Measurements from ENCODE around the gene GGA3. TPM values are rescaled to one million over a fixed set of nuclear protein-coding genes. Genes with fewer than 3 reads are reported as not detected.
A peak's percentile ranks its signal among the peaks of the same experiment; 100 is the strongest.

GGA3 gene
- total RNA-seq, 1 experiment from 2014 or later: 58.3 TPM

- no peaks in the 10 kb centered on the region for H3K9me3 ChIP-seq (ENCODE audit: control insufficient read depth in 1 of 2, insufficient read depth in 1 of 2, low read depth in 1 of 2, low read length in 2 of 2)
- peaks cover 6% of the 10 kb centered on the region; the same call in 1 of the 2 replicates for H4K20me1 ChIP-seq (ENCODE audit: insufficient read depth)
- no peak overlapping the region for H2AFZ ChIP-seq (ENCODE audit: low read depth, low read length, poor library complexity, severe bottlenecking)
- no peak overlapping the region for H3K9ac ChIP-seq (ENCODE audit: low read length)
- H3K9me2 ChIP-seq (ENCODE audit: insufficient read depth): no peaks in the 10 kb centered on the region
- H3K79me2 ChIP-seq (ENCODE audit: insufficient read depth, low read length): no peaks in the 10 kb centered on the region
- CTCF ChIA-PET: interaction anchor here (0.6 to 3.3 kb wide), 25 partner anchors 9 to 507 kb away, joined by 3 to 30 read pairs (median 4); partner anchors contain the start of genes GGA3, GRB2, JPT1 and MIF4GD
- H3K4me1 ChIP-seq (ENCODE audit: control insufficient read depth in 1 of 2, insufficient read depth in 2 of 2, low read length in 2 of 2): peaks cover 0 to 11% of the 10 kb centered on the region in 2 experiments; a peak in 1 of 4 replicates
- intact Hi-C loops (cut with micrococcal nuclease): loop anchor here (1.0 to 2.0 kb wide), 2 partner anchors 164 to 172 kb away; partner anchors contain the start of gene GRB2
- peak overlapping the region; percentile 40; the same call in 1 of the 2 replicates for H3K27ac ChIP-seq (ENCODE audit: low read depth, low read length)
- peak; percentile 80 for ATAC-seq
- peaks cover 62 to 83% of the 10 kb centered on the region in 2 experiments for H3K36me3 ChIP-seq (ENCODE audit: control insufficient read depth in 1 of 2, insufficient read depth in 2 of 2, low read length in 2 of 2)
- no peak overlapping the region for H3K4me2 ChIP-seq (ENCODE audit: low read length)
- POLR2A ChIA-PET: interaction anchor here (1.0 to 1.5 kb wide), 3 partner anchors 21 to 127 kb away, joined by 3 to 6 read pairs (median 6); partner anchors contain the start of genes GGA3, MIF4GD and MRPS7
- no peak overlapping the region for H3K4me3 ChIP-seq (replicated peaks in 1 of 2; ENCODE audit: low read depth in 1 of 2, low read length in 2 of 2)
- TSS peak; percentile 6 for BruUV-seq (replicated peaks)
- TF ChIP-seq CBX3 (IDR thresholded peaks at IDR 0.05; ENCODE audit: low read depth) (no peak), MAX (IDR thresholded peaks at IDR 0.05) (no peak), SRF (IDR thresholded peaks at IDR 0.05; ENCODE audit: low read depth) (no peak), TCF7L2 (IDR thresholded peaks at IDR 0.05; ENCODE audit: borderline replicate concordance, extremely low read depth, insufficient read depth, insufficient read length) (no peak), RAD21 (IDR thresholded peaks at IDR 0.05; ENCODE audit: low read depth) (peak; percentile 69), YY1 (IDR thresholded peaks at IDR 0.05; ENCODE audit: extremely low read depth, insufficient replicate concordance, low read depth, low read length) (peak; percentile 43), POLR2AphosphoS5 (IDR thresholded peaks at IDR 0.05; ENCODE audit: low read depth, low read length) (peak; percentile 44), CEBPB (IDR thresholded peaks at IDR 0.05; ENCODE audit: low read depth) (no peak), ATF3 (IDR thresholded peaks at IDR 0.05) (no peak), SP1 (IDR thresholded peaks at IDR 0.05; ENCODE audit: low read depth) (no peak), FOSL1 (IDR thresholded peaks at IDR 0.05; ENCODE audit: low read depth) (no peak), ELF1 (IDR thresholded peaks at IDR 0.05; ENCODE audit: borderline replicate concordance, low read depth) (no peak)
- TF ChIP-seq, protein P1, sequence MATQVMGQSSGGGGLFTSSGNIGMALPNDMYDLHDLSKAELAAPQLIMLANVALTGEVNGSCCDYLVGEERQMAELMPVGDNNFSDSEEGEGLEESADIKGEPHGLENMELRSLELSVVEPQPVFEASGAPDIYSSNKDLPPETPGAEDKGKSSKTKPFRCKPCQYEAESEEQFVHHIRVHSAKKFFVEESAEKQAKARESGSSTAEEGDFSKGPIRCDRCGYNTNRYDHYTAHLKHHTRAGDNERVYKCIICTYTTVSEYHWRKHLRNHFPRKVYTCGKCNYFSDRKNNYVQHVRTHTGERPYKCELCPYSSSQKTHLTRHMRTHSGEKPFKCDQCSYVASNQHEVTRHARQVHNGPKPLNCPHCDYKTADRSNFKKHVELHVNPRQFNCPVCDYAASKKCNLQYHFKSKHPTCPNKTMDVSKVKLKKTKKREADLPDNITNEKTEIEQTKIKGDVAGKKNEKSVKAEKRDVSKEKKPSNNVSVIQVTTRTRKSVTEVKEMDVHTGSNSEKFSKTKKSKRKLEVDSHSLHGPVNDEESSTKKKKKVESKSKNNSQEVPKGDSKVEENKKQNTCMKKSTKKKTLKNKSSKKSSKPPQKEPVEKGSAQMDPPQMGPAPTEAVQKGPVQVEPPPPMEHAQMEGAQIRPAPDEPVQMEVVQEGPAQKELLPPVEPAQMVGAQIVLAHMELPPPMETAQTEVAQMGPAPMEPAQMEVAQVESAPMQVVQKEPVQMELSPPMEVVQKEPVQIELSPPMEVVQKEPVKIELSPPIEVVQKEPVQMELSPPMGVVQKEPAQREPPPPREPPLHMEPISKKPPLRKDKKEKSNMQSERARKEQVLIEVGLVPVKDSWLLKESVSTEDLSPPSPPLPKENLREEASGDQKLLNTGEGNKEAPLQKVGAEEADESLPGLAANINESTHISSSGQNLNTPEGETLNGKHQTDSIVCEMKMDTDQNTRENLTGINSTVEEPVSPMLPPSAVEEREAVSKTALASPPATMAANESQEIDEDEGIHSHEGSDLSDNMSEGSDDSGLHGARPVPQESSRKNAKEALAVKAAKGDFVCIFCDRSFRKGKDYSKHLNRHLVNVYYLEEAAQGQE (IDR thresholded peaks at IDR 0.05; ENCODE audit: low read depth): no peak
- TF ChIP-seq, protein P2, sequence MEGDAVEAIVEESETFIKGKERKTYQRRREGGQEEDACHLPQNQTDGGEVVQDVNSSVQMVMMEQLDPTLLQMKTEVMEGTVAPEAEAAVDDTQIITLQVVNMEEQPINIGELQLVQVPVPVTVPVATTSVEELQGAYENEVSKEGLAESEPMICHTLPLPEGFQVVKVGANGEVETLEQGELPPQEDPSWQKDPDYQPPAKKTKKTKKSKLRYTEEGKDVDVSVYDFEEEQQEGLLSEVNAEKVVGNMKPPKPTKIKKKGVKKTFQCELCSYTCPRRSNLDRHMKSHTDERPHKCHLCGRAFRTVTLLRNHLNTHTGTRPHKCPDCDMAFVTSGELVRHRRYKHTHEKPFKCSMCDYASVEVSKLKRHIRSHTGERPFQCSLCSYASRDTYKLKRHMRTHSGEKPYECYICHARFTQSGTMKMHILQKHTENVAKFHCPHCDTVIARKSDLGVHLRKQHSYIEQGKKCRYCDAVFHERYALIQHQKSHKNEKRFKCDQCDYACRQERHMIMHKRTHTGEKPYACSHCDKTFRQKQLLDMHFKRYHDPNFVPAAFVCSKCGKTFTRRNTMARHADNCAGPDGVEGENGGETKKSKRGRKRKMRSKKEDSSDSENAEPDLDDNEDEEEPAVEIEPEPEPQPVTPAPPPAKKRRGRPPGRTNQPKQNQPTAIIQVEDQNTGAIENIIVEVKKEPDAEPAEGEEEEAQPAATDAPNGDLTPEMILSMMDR (IDR thresholded peaks at IDR 0.05 in 2 of 3, conservative IDR thresholded peaks at IDR 0.05 in 1 of 3; ENCODE audit: borderline replicate concordance in 1 of 3, insufficient read depth in 1 of 3, low read depth in 2 of 3, low read length in 2 of 3): peak; percentile 99 to 100 (median 100)
- DNase-seq (ENCODE audit: low read depth, low spot score): peak; percentile 35
- RAD21 ChIA-PET (ENCODE audit: low non-redundant PET in 1 of 2, low total read pairs in 2 of 2, uncharacterized antibody in 2 of 2, unreplicated experiment in 2 of 2): no interaction called here
- no peaks in the 10 kb centered on the region for H3K27me3 ChIP-seq (ENCODE audit: insufficient read depth, low read length)
These were observed 20.8 kb downstream of the GGA3 start for GRCh38 chr17:75240394-75241142.
